ENCODE data around the gene LTBP2.

Gene LTBP2

DNA sequence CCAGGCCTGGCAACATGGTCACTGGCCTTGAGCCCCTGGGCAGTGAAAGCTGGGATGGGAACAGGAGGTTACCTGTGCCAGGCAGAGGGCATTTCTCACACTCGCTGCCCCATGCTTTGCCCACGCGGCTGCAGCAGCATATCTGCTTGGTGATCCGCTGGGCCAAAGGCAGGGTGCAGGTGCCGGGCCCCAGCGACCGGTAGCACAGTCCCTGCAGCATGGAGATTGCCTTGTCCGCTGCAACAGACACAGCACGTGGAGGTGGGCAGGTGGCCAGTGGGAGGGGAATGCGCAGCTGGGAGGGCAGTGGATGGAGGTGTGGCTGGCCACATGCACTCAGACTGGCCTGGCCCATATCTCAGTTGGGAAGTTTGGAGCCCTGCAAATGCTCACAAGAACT is 83.2 kb downstream of the LTBP2 start:
- H3K4me3 ChIP-seq (ENCODE audit: low read length) = no peak overlapping the region
- H2AFZ ChIP-seq (ENCODE audit: low read length) = no peak overlapping the region
- TF ChIP-seq, protein P1, sequence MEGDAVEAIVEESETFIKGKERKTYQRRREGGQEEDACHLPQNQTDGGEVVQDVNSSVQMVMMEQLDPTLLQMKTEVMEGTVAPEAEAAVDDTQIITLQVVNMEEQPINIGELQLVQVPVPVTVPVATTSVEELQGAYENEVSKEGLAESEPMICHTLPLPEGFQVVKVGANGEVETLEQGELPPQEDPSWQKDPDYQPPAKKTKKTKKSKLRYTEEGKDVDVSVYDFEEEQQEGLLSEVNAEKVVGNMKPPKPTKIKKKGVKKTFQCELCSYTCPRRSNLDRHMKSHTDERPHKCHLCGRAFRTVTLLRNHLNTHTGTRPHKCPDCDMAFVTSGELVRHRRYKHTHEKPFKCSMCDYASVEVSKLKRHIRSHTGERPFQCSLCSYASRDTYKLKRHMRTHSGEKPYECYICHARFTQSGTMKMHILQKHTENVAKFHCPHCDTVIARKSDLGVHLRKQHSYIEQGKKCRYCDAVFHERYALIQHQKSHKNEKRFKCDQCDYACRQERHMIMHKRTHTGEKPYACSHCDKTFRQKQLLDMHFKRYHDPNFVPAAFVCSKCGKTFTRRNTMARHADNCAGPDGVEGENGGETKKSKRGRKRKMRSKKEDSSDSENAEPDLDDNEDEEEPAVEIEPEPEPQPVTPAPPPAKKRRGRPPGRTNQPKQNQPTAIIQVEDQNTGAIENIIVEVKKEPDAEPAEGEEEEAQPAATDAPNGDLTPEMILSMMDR (IDR thresholded peaks at IDR 0.05; ENCODE audit: low read length) = no peak
- no peak for TF ChIP-seq EZH2 (optimal IDR thresholded peaks at IDR 0.05; ENCODE audit: low read depth, low read length)
- TF ChIP-seq EZH2phosphoT487 (IDR thresholded peaks at IDR 0.05; ENCODE audit: low read length) = no peak
- no peak overlapping the region for H3K27ac ChIP-seq (ENCODE audit: low read length)
- H3K27me3 ChIP-seq (replicated peaks; ENCODE audit: insufficient read depth, low read length) = no peaks in the 10 kb centered on the region
- H3K36me3 ChIP-seq (replicated peaks; ENCODE audit: insufficient read depth, low read length) = no peaks in the 10 kb centered on the region
- no peaks in the 10 kb centered on the region for H4K20me1 ChIP-seq (ENCODE audit: insufficient read depth, low read length)
- H3K4me1 ChIP-seq (ENCODE audit: low read length) = peaks cover 15% of the 10 kb centered on the region
- H3K79me2 ChIP-seq (ENCODE audit: low read length) = no peaks in the 10 kb centered on the region
- H3K9me2 ChIP-seq (replicated peaks; ENCODE audit: insufficient read depth, low read length) = no peaks in the 10 kb centered on the region
- H3F3A ChIP-seq (ENCODE audit: insufficient read depth, low read length) = no peaks in the 10 kb centered on the region
- no peak overlapping the region for H3K4me2 ChIP-seq (ENCODE audit: low read depth, low read length)
- no peak for DNase-seq
- no peaks in the 10 kb centered on the region for H3K9me3 ChIP-seq (replicated peaks; ENCODE audit: insufficient read depth, low read length)
- H3K9ac ChIP-seq (ENCODE audit: low read length) = no peak overlapping the region

DNA sequence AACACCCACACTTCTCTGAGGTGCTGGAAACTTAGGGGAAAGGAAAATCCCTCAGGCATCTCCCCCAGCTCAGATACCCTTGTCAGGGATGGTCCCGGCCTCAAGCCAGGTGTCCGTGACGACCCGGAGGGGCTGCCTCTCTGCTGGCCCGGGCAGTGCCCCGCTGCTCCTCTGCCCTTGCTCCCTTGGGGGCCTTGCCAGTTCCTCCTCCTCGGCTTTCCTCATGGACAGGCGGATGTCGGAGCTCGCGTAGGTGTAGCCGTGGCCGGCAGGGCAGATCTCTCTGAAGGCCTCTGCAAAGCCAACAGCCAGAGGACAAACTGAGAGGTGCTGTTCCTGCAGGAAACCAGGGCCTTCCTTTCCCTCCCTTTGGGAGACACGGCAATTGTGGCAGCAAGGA is 83.6 kb downstream of the LTBP2 start:
- H4K20me1 ChIP-seq (ENCODE audit: insufficient read depth, low read length) = no peaks in the 10 kb centered on the region
- H3K4me2 ChIP-seq (ENCODE audit: low read depth, low read length) = no peak overlapping the region
- no peak for DNase-seq
- H3K27me3 ChIP-seq (replicated peaks; ENCODE audit: insufficient read depth, low read length) = no peaks in the 10 kb centered on the region
- no peaks in the 10 kb centered on the region for H3K79me2 ChIP-seq (ENCODE audit: low read length)
- no peaks in the 10 kb centered on the region for H3K9me2 ChIP-seq (replicated peaks; ENCODE audit: insufficient read depth, low read length)
- H3K27ac ChIP-seq (ENCODE audit: low read length) = no peak overlapping the region
- H2AFZ ChIP-seq (ENCODE audit: low read length) = no peak overlapping the region
- H3K4me3 ChIP-seq (ENCODE audit: low read length) = no peak overlapping the region
- no peak for TF ChIP-seq EZH2phosphoT487 (IDR thresholded peaks at IDR 0.05; ENCODE audit: low read length)
- TF ChIP-seq EZH2 (optimal IDR thresholded peaks at IDR 0.05; ENCODE audit: low read depth, low read length) = no peak
- TF ChIP-seq, protein P1 (IDR thresholded peaks at IDR 0.05; ENCODE audit: low read length) = no peak
- no peaks in the 10 kb centered on the region for H3F3A ChIP-seq (ENCODE audit: insufficient read depth, low read length)
- H3K9me3 ChIP-seq (replicated peaks; ENCODE audit: insufficient read depth, low read length) = no peaks in the 10 kb centered on the region
- H3K36me3 ChIP-seq (replicated peaks; ENCODE audit: insufficient read depth, low read length) = no peaks in the 10 kb centered on the region
- H3K9ac ChIP-seq (ENCODE audit: low read length) = no peak overlapping the region
- peaks cover 15% of the 10 kb centered on the region for H3K4me1 ChIP-seq (ENCODE audit: low read length)

DNA sequence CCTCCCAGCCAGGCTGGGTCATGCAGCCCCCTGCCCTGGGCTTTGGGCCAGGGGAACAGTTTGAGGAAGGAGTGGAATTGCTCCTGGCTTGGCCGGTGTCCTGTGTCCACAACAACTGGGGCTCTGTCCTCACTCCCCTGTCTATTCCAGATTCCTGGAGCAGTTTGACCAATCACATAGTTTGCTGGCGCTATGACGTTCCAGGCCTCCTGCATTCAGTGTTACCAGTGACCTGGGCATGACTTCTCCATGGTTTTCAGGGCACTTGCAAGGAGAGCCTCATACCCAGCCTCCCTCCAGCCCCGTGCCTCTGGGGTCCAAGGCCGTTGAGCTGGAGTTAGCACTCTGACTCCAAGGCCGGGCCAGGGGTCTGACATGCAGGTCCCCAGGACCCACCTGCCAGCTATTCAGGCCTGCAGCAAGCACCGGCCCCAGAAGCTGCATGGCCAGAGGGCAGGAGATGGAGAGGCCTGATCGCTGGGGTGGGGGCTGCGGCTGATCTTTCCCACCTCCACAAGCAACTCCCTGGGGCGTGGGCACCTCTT is 84.2 kb downstream of the LTBP2 start:
- Histone ChIP-seq H4K20me1 (ENCODE audit: insufficient read depth, low read length) (no peaks in the 10 kb centered on the region), H3K9me3 (replicated peaks; ENCODE audit: insufficient read depth, low read length) (no peaks in the 10 kb centered on the region), H3K27ac (ENCODE audit: low read length) (no peak overlapping the region), H3K9me2 (replicated peaks; ENCODE audit: insufficient read depth, low read length) (no peaks in the 10 kb centered on the region), H3K4me1 (ENCODE audit: low read length) (peaks cover 15% of the 10 kb centered on the region), H3K27me3 (replicated peaks; ENCODE audit: insufficient read depth, low read length) (no peaks in the 10 kb centered on the region), H2AFZ (ENCODE audit: low read length) (no peak overlapping the region), H3K36me3 (replicated peaks; ENCODE audit: insufficient read depth, low read length) (no peaks in the 10 kb centered on the region), H3K4me2 (ENCODE audit: low read depth, low read length) (no peak overlapping the region), H3K9ac (ENCODE audit: low read length) (no peak overlapping the region), H3K79me2 (ENCODE audit: low read length) (no peaks in the 10 kb centered on the region), H3K4me3 (ENCODE audit: low read length) (no peak overlapping the region), H3F3A (ENCODE audit: insufficient read depth, low read length) (no peaks in the 10 kb centered on the region)
- TF ChIP-seq EZH2phosphoT487 (IDR thresholded peaks at IDR 0.05; ENCODE audit: low read length) = no peak
- TF ChIP-seq, protein P1 (IDR thresholded peaks at IDR 0.05; ENCODE audit: low read length) = no peak
- TF ChIP-seq EZH2 (optimal IDR thresholded peaks at IDR 0.05; ENCODE audit: low read depth, low read length) = no peak
- no peak for DNase-seq

Measured in MM.1S (cell line).